Measurements from ENCODE around the gene CPPED1.

- TF ChIP-seq ZNF626 (tag by site-specific recombination; IDR thresholded peaks at IDR 0.05) (no peak), CTCF (tag by site-specific recombination; IDR thresholded peaks at IDR 0.05) (no peak)
- TF ChIP-seq, protein P1, sequence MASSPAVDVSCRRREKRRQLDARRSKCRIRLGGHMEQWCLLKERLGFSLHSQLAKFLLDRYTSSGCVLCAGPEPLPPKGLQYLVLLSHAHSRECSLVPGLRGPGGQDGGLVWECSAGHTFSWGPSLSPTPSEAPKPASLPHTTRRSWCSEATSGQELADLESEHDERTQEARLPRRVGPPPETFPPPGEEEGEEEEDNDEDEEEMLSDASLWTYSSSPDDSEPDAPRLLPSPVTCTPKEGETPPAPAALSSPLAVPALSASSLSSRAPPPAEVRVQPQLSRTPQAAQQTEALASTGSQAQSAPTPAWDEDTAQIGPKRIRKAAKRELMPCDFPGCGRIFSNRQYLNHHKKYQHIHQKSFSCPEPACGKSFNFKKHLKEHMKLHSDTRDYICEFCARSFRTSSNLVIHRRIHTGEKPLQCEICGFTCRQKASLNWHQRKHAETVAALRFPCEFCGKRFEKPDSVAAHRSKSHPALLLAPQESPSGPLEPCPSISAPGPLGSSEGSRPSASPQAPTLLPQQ (tag by site-specific recombination; IDR thresholded peaks at IDR 0.05), result no peak
Measured at GRCh38 chr16:12801511-12802042, 2.1 kb downstream of the CPPED1 start.
